ENCODE measurements around the gene LDLRAD4.

DNA sequence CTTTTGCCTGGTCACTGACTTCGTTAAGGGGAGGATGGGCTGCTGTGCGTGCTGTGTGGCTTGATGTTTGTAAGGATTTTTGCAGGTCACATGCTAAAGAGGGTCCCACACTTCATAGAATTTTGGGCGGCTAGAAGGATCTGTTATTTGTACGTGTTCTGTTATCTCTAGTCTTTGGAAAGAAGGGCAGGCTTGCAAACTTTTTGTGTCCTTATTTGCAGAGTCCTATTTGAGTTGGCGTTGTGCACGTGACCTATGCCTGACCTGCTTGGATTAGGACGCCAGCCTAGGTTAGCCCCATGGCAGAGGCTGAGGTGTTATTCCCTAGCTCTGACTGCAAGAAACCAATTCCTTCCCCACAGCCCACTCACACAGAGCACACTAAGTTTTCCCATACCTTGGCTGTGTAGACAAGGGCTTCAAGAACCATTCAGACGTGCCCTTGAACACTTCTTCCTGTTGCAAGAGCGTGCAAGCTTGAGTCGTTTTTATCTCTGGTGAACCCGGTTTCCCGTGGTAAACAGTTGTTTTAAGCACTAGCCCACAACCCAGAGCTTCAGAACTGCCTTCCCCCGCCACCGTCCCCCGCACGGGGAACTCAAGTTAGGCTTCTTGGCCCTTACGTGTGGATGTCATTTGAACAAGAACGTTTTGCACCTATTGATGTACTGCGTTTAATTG lies 94.6 kb downstream of the LDLRAD4 start:
- TF ChIP-seq, protein P1, sequence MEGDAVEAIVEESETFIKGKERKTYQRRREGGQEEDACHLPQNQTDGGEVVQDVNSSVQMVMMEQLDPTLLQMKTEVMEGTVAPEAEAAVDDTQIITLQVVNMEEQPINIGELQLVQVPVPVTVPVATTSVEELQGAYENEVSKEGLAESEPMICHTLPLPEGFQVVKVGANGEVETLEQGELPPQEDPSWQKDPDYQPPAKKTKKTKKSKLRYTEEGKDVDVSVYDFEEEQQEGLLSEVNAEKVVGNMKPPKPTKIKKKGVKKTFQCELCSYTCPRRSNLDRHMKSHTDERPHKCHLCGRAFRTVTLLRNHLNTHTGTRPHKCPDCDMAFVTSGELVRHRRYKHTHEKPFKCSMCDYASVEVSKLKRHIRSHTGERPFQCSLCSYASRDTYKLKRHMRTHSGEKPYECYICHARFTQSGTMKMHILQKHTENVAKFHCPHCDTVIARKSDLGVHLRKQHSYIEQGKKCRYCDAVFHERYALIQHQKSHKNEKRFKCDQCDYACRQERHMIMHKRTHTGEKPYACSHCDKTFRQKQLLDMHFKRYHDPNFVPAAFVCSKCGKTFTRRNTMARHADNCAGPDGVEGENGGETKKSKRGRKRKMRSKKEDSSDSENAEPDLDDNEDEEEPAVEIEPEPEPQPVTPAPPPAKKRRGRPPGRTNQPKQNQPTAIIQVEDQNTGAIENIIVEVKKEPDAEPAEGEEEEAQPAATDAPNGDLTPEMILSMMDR (conservative IDR thresholded peaks at IDR 0.05; ENCODE audit: low read depth, low read length) = no peak
- no peak for TF ChIP-seq EZH2 (IDR thresholded peaks at IDR 0.05; ENCODE audit: borderline replicate concordance, low read depth, low read length, poor library complexity, severe bottlenecking)

Measured in A673 (cell line).